B cell (primary cell): ENCODE results near the gene CADM2. TPM values are rescaled to one million over a fixed set of nuclear protein-coding genes. Genes with fewer than 3 reads are reported as not detected.

Experiments used
- ATAC-seq: fragments of 200-7000 bp; cut with Tn5 transposase; one replicate; pipeline ENCODE4 v1.10.0; 2021; ENCODE audit warnings: low read depth, mild to moderate bottlenecking, moderate number of reproducible peaks, moderate library complexity
- CTCF ChIA-PET: fragments of 350-600 bp; sonication (Branson Sonifier 250); formaldehyde crosslinking; loops from one replicate; lab custom pipeline; 2021; ENCODE audit warnings: antibody characterized with exemption, inconsistent platforms; lab: Charles Lee
- POLR2A ChIA-PET: fragments of 350-600 bp; sonication (Branson Sonifier 250); formaldehyde crosslinking; loops from one replicate; lab custom pipeline; 2021; ENCODE audit warnings: antibody characterized with exemption; lab: Charles Lee
- DNase-seq: peaks from one replicate; pipeline ENCODE4 v3.0.0; 2013
- H2AFZ ChIP-seq: 2 replicates; pipeline ENCODE4 v1.6.1; 2012; ENCODE audit warnings: mild to moderate bottlenecking, low read depth, low read length; ENCODE audit not compliant: insufficient read depth, poor library complexity, severe bottlenecking
- H3K27ac ChIP-seq, 2 donors: 1 replicate in 1 of 2; 2 replicates in 1 of 2; pipeline ENCODE4 v1.5.1; 2012 to 2013; ENCODE audit warnings: low read length in 2 of 2, mild to moderate bottlenecking in 2 of 2, moderate library complexity in 1 of 2
- H3K27me3 ChIP-seq, 4 experiments: fragments of 200-600 bp in 1 of 4; sonication (generic) in 1 of 4; replicated peaks in 1 of 4; 1 replicate in 2 of 4; 2 replicates in 2 of 4; pipeline versions ENCODE4 v1.6.1 to v1.7.0; 2013 to 2016; ENCODE audit warnings: low read length in 3 of 4, mild to moderate bottlenecking in 2 of 4, mixed read lengths in 1 of 4, moderate library complexity in 1 of 4; ENCODE audit not compliant: insufficient read depth in 4 of 4, control insufficient read depth in 3 of 4; ENCODE audit errors: control extremely low read depth in 1 of 4
- H3K36me3 ChIP-seq, 2 experiments: replicated peaks in 1 of 2; 1 replicate in 1 of 2; 2 replicates in 1 of 2; pipeline versions ENCODE4 v1.6.1 to v1.7.1; 2013; ENCODE audit warnings: low read length in 1 of 2; ENCODE audit not compliant: insufficient read depth in 2 of 2, control insufficient read depth in 1 of 2; ENCODE audit errors: control extremely low read depth in 1 of 2, extremely low read depth in 1 of 2
- H3K4me1 ChIP-seq, 2 donors: fragments of 200-600 bp in 1 of 2; sonication (generic) in 1 of 2; 1 replicate in 1 of 2; 2 replicates in 1 of 2; pipeline versions ENCODE4 v1.5.1 to v1.6.1; 2013 to 2017; ENCODE audit warnings: low read length in 2 of 2; ENCODE audit not compliant: control insufficient read depth in 2 of 2, insufficient read depth in 2 of 2
- H3K4me2 ChIP-seq: replicated peaks from 2 replicates; pipeline ENCODE3; 2012; ENCODE audit warnings: mild to moderate bottlenecking, low read depth, low read length; ENCODE audit not compliant: poor library complexity, severe bottlenecking
- H3K4me3 ChIP-seq, 5 experiments: fragments of 200-600 bp in 1 of 5; sonication (generic) in 1 of 5; 1 replicate in 3 of 5; 2 replicates in 2 of 5; pipeline versions ENCODE4 v1.5.1 to v1.7.0; 2011 to 2016; ENCODE audit warnings: low read length in 4 of 5, mild to moderate bottlenecking in 4 of 5, low read depth in 2 of 5, control low read depth in 1 of 5, moderate library complexity in 1 of 5; ENCODE audit not compliant: insufficient read depth in 1 of 5; ENCODE audit errors: control extremely low read depth in 1 of 5, extremely low read depth in 1 of 5
- H3K79me2 ChIP-seq: fragments of 200-600 bp; sonication (generic); one replicate; pipeline ENCODE4 v1.6.0; 2016; ENCODE audit warnings: low read length; ENCODE audit not compliant: control insufficient read depth, insufficient read depth
- H3K9ac ChIP-seq: fragments of 200-600 bp; sonication (generic); 2 replicates; pipeline ENCODE4 v1.6.1; 2017; ENCODE audit warnings: mild to moderate bottlenecking, low read length, moderate library complexity
- H3K9me3 ChIP-seq, 3 donors: one replicate each; pipeline versions ENCODE4 v1.6.1 to v1.7.1; 2013; ENCODE audit warnings: low read length in 2 of 3; ENCODE audit not compliant: control insufficient read depth in 2 of 3, insufficient read depth in 1 of 3; ENCODE audit errors: control extremely low read depth in 1 of 3
- H4K20me1 ChIP-seq: 2 replicates; pipeline ENCODE4 v1.6.0; 2012; ENCODE audit warnings: mild to moderate bottlenecking, low read length; ENCODE audit not compliant: insufficient read depth, control insufficient read depth, poor library complexity, severe bottlenecking
- H3K27ac Mint-ChIP-seq: one replicate; pipeline ENCODE4 v1.8.0; 2021; ENCODE audit warnings: mixed read lengths
- H3K27me3 Mint-ChIP-seq: one replicate; pipeline ENCODE4 v1.8.0; 2021; ENCODE audit warnings: mixed read lengths
- H3K4me1 Mint-ChIP-seq: one replicate; pipeline ENCODE4 v1.8.0; 2021; ENCODE audit warnings: mixed read lengths
- H3K4me3 Mint-ChIP-seq: one replicate; pipeline ENCODE4 v1.8.0; 2021; ENCODE audit warnings: mixed read lengths
- H3K9me3 Mint-ChIP-seq: one replicate; pipeline ENCODE4 v1.8.0; 2022; ENCODE audit warnings: mixed read lengths; ENCODE audit not compliant: insufficient read depth
- CTCF ChIP-seq: fragments of 200-600 bp; IDR thresholded peaks from one replicate; pipeline ENCODE4 v1.8.0; 2022; ENCODE audit warnings: antibody characterized with exemption, mild to moderate bottlenecking
- EZH2 ChIP-seq: IDR thresholded peaks from 2 replicates; pipeline ENCODE4 v1.6.1; 2012; ENCODE audit warnings: borderline replicate concordance, low read depth, mild to moderate bottlenecking, moderate library complexity, low read length; ENCODE audit not compliant: insufficient read depth, poor library complexity, severe bottlenecking
- WGBS: methylation state at CpG from one replicate; pipeline ENCODE4 v1.1.5; 2013; ENCODE audit warnings: missing lambda C conversion rate; ENCODE audit not compliant: insufficient coverage; 5-methylcytosine and 5-hydroxymethylcytosine counted together
- intact Hi-C: fragments of 100-400 bp; cut with micrococcal nuclease; formaldehyde crosslinking; loops from one replicate; pipeline ENCODE4 v1.10.0; 2022
- polyA plus RNA-seq: library from polyadenylated mRNA; depleted of rRNA; stranded (reverse); fragments of >200 nt; gene quantifications from 2 replicates; pipeline ENCODE4 v1.2.3, GENCODE V29; 2012
- total RNA-seq, 2 donors: library from RNA; stranded (reverse); fragments of 120-200 nt in 1 of 2; gene quantifications; 1 replicate in 1 of 2; 2 replicates in 1 of 2; pipeline versions ENCODE4 v1.2.3 to v1.2.4, GENCODE V29; 2013 to 2022

Gene CADM2
- total and polyA plus RNA-seq, 2 donors (not counting 1 experiment from before 2014, with no cell fraction given) = 0.10 to 0.37 TPM

- TF ChIP-seq EZH2 (no peak), CTCF (no peak)
- WGBS = no CpG with 5 or more reads among the region's 2 CpGs
- ATAC-seq = no peak
- H3K4me3 Mint-ChIP-seq = no peak overlapping the region
- H3K9me3 Mint-ChIP-seq = peaks cover 3% of the 10 kb centered on the region
- ChIA-PET POLR2A (no interaction called here), CTCF (no interaction called here)
- Histone ChIP-seq H2AFZ (no peak overlapping the region), H4K20me1 (no peaks in the 10 kb centered on the region), H3K4me2 (no peak overlapping the region), H3K9ac (no peak overlapping the region), H3K4me3 (no peak overlapping the region), H3K9me3 (peaks cover 0 to 5% (median 0%) of the 10 kb centered on the region in 3 donors), H3K27ac (no peak overlapping the region), H3K79me2 (no peaks in the 10 kb centered on the region), H3K36me3 (no peaks in the 10 kb centered on the region), H3K27me3 (no peaks in the 10 kb centered on the region), H3K4me1 (no peaks in the 10 kb centered on the region)
- H3K27me3 Mint-ChIP-seq = no peaks in the 10 kb centered on the region
- intact Hi-C loops = no loop called here
- DNase-seq = no peak
- no peak overlapping the region for H3K27ac Mint-ChIP-seq
- H3K4me1 Mint-ChIP-seq = no peaks in the 10 kb centered on the region
Observed at GRCh38 chr3:85397434-85397833, 438.6 kb downstream of the CADM2 start.

DNA sequence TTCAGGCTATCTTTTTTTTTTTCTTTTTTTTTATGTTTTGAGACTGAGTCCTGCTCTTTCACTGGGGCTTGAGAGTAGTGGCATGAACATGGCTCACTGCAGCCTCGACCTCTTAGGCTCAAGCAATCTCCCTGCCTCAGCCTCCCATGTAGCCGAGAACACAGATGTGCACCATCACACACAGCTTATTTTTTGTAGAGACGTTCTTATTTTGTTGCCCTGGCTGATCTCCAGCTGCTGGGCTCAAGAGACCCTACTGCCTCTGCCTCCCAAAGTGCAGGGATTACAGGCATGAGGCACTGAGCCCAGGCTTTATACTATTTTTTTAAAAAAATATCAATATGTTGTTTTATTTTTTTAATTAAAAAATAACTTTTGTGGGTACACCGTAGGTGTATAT lies 467.3 kb downstream of the CADM2 start:
- Mint-ChIP-seq H3K9me3 (no peaks in the 10 kb centered on the region), H3K4me3 (no peak overlapping the region), H3K27ac (no peak overlapping the region), H3K27me3 (no peaks in the 10 kb centered on the region), H3K4me1 (no peaks in the 10 kb centered on the region)
- DNase-seq = no peak
- Histone ChIP-seq H3K27ac (no peak overlapping the region), H3K36me3 (no peaks in the 10 kb centered on the region), H4K20me1 (no peaks in the 10 kb centered on the region), H3K4me1 (no peaks in the 10 kb centered on the region), H3K9me3 (peaks cover 0 to 4% (median 0%) of the 10 kb centered on the region in 3 donors), H3K4me3 (no peak overlapping the region), H3K9ac (no peak overlapping the region), H3K27me3 (no peaks in the 10 kb centered on the region), H2AFZ (no peak overlapping the region), H3K79me2 (no peaks in the 10 kb centered on the region), H3K4me2 (no peak overlapping the region)
- ChIA-PET POLR2A (no interaction called here), CTCF (no interaction called here)
- 86% methylated on average over 1 of the region's 4 CpGs for WGBS
- TF ChIP-seq EZH2 (no peak), CTCF (no peak)
- no peak for ATAC-seq
- intact Hi-C loops = no loop called here
